HFF-Myc (cell line): ENCODE data around the gene EPHA8.

Source experiments
- DNase-seq: peaks from one replicate; pipeline ENCODE4 v3.0.0-alpha.2; 2011; ENCODE audit warnings: low read depth; ENCODE audit errors: extremely low read depth
- H3K4me3 ChIP-seq: replicated peaks from 2 replicates; pipeline ENCODE4 v1.5.1; 2011; ENCODE audit warnings: low read depth, mild to moderate bottlenecking, control low read depth, low read length
- TF ChIP-seq, protein P1 (sequence below): IDR thresholded peaks from 2 replicates; pipeline ENCODE4 v1.5.1; 2012; ENCODE audit warnings: mild to moderate bottlenecking, low read depth, low read length, control low read depth; ENCODE audit errors: missing control alignments

EPHA8 gene

GRCh38 chr1:22542886-22543285 is 20.4 kb upstream of the EPHA8 start:
- H3K4me3 ChIP-seq: no peak overlapping the region
- DNase-seq: no peak
- TF ChIP-seq, protein P1, sequence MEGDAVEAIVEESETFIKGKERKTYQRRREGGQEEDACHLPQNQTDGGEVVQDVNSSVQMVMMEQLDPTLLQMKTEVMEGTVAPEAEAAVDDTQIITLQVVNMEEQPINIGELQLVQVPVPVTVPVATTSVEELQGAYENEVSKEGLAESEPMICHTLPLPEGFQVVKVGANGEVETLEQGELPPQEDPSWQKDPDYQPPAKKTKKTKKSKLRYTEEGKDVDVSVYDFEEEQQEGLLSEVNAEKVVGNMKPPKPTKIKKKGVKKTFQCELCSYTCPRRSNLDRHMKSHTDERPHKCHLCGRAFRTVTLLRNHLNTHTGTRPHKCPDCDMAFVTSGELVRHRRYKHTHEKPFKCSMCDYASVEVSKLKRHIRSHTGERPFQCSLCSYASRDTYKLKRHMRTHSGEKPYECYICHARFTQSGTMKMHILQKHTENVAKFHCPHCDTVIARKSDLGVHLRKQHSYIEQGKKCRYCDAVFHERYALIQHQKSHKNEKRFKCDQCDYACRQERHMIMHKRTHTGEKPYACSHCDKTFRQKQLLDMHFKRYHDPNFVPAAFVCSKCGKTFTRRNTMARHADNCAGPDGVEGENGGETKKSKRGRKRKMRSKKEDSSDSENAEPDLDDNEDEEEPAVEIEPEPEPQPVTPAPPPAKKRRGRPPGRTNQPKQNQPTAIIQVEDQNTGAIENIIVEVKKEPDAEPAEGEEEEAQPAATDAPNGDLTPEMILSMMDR: no peak

DNA sequence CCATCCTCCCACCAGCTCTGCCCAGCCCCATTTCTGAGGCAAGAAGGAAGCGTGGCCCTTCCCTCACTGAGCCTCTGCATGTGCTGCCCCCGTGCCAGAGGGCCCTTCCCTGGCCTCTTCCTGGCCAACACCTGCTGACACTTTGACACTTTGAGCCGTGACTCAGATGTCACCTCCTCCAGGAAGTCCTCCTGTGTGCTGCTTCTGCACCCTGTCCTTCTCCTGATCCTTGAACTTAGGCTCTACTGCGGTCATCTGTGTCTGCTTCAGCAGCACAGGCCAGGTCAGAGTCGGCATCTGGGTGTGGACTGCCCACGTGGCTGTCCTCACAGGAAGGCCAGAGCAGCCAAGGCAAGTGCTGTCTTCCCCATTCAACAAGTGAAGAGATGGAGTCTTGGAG is 19.6 kb upstream of the EPHA8 start:
- no peak overlapping the region for H3K4me3 ChIP-seq
- TF ChIP-seq, protein P1: no peak
- DNase-seq: no peak

DNA sequence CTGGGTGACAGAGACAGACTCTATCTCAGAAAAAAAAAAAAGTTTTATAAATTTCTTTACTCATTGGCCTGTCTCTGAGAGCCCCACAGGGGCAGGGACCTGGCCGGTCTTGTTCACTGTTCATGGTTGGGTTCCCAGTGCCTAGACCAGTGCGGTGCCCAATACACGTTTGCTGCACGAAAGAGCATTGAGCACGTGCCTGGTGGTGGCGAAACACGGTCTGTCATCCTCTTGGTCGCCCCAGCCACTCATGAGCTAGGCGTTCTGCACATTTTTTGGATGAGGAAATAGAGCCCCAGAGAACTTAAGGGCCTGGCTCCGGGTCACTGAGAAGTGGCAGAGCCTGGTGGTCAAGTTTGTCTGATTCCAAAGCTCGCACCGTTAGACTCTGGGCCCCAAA is 18.7 kb upstream of the EPHA8 start:
- TF ChIP-seq, protein P1: no peak
- no peak for DNase-seq
- no peak overlapping the region for H3K4me3 ChIP-seq

GRCh38 chr1:22545141-22545540 is 18.1 kb upstream of the EPHA8 start:
- DNase-seq: no peak
- H3K4me3 ChIP-seq: no peak overlapping the region
- TF ChIP-seq, protein P1: no peak

DNA sequence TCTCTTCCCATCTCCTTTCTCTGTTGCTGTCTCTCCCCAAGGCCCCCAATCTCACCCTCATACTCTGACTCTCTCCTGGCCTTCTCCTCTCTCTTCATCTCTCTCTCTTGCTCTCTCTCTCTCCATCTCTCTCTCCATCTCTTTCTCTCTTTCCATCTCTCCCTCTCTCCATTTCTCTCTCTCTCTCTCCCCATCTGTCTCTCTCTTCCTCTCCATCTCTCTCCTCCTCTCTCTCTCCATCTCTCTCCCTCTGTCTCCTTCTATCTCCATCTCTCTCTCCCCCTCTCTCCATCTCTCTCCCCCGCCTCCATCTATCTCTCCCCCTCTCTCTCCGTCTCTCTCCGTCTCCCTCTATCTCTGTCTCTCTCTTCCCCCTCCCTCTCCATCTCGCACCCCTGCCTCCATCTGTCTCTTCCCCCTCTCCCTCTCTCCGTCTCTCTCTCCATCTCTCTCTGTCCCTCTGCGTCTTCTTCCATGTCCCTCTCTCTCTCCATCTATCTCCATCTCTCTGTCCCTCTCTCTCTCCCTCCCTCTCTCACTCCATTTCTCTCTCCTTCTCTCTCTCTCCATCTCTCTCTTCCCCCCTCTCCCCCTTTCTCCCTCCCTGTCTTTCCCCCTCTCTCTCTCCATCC is 16.0 kb upstream of the EPHA8 start:
- TF ChIP-seq, protein P1: no peak
- DNase-seq: no peak
- no peak overlapping the region for H3K4me3 ChIP-seq

DNA sequence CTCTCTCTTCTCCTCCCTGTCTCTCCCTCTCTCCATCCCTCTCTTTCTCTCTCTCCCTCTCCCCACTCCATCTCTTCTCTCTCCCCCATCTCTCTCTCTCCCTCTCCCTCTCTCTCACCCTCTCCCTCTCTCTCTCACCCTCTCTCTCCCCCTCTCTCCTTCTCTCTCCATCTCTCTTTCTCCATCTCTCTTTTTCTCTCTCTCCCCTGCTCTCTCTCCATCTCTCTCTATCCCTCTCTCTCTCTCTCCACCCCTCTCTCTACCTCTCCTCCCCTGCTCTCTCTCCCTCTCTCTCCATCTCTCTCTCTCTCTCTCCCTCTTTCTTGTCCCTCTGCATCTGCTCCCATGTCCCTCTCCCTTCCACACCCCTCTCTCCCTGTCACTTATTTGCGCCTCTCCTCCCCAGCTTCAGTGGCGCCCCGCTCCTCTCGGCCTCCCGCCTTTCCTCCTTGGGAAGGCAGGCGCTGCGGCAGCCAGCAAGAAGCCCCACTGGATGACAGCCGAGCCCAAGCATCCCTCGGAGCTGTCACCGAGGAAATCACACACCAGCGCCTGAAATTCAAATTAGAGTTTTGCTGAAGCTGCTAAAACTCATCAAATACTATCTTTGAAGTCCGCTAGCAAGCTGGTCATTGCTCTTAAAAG is 15.3 kb upstream of the EPHA8 start:
- TF ChIP-seq, protein P1: no peak
- H3K4me3 ChIP-seq: no peak overlapping the region
- DNase-seq: no peak

GRCh38 chr1:22550021-22550420 is 13.3 kb upstream of the EPHA8 start:
- DNase-seq: no peak
- H3K4me3 ChIP-seq: no peak overlapping the region
- TF ChIP-seq, protein P1: no peak
